Measurements from ENCODE around the gene CST4.

- TF ChIP-seq POLR2A (IDR thresholded peaks at IDR 0.05) = no peak
- TF ChIP-seq, protein P1, sequence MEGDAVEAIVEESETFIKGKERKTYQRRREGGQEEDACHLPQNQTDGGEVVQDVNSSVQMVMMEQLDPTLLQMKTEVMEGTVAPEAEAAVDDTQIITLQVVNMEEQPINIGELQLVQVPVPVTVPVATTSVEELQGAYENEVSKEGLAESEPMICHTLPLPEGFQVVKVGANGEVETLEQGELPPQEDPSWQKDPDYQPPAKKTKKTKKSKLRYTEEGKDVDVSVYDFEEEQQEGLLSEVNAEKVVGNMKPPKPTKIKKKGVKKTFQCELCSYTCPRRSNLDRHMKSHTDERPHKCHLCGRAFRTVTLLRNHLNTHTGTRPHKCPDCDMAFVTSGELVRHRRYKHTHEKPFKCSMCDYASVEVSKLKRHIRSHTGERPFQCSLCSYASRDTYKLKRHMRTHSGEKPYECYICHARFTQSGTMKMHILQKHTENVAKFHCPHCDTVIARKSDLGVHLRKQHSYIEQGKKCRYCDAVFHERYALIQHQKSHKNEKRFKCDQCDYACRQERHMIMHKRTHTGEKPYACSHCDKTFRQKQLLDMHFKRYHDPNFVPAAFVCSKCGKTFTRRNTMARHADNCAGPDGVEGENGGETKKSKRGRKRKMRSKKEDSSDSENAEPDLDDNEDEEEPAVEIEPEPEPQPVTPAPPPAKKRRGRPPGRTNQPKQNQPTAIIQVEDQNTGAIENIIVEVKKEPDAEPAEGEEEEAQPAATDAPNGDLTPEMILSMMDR (IDR thresholded peaks at IDR 0.05) = no peak
Observed at GRCh38 chr20:23679133-23680092, 9.4 kb downstream of the CST4 start.
